Hematopoietic multipotent progenitor cell treated with erythropoietin and hydrocortisone succinate and interleukin-3 and kit ligand, for 6 days (in vitro differentiated cells): ENCODE measurements around the gene PRDM12.

ENCODE experiments used
- DNase-seq: peaks from one replicate; pipeline ENCODE4 v3.0.0-alpha.2; 2015

PRDM12 gene

DNA sequence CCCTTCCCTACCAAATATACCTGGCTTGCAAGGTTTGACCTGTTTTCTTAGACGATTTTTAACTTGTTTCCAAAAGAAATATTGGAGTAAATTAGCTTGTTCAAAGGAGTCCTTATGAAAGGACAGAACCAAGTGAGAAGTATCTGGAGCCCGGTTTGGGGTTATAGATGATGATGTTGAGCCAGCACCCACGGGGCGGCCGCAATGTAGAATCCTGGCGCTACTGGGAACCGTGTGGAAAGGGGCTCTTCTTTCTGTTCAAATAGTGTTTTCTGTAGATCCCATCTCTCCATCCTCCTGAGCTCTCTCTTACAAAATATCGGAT, 28.7 kb downstream of the PRDM12 start:
- no peak for DNase-seq

DNA sequence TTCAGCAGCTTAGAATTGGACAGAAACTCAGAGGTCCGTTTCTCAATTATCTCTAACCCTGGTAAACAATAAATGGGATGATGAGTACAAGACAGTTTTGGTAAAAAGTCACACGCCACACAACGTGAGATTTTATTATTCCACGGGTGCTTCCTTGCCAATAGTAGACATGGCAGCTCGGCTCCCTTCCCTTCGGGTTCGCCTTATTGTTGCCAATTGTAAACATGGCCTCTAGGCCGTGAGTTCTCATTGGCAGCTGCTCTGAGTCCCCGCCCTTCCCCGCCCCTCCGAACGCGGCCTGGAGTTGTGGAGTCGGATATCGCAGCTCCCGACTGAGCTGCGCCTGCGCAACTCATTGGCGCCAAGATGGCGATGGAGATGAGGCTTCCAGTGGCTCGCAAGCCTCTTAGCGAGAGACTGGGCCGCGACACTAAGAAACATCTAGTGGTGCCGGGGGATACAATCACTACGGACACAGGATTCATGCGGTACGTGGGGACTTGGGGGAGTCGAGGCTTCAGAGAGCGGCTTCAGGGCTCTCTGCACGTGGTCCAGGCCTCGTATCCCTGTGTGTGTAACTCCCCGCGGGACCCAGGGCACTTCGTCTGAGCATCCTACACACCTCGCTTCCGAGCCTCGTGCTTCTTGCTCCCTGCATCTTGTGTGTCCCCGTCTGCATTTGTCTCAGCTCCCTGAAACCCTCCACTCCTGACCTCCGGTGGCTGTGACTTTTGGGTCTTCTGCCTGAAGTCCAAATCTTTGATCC, 29.2 kb downstream of the PRDM12 start, which contains the start of gene EXOSC2:
TSS of gene EXOSC2 (plus strand) at position 355 of the 766 bp plus-strand sequence. CDS start at position 367, 12 bp downstream.
- peak; percentile 99 for DNase-seq

DNA sequence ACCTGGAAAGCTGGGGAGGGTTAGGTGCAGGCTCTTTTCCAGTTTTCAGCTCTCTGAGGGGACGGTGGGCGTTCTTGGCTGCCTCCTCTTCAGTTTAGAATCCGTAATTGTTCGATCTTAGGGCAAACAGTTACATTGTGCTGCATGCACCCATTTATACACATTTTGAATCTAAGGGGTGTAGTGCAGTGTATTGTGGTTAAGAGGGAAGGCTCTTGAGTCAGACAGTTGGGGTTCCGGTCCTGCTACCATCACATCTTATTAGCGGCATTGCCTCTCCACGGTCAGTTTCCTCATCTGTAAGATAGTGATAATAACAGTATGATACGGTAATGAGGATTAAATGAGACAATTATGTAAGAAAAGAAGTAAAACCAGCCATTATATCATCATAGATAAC, 29.8 kb downstream of the PRDM12 start:
- DNase-seq: peak; percentile 74

DNA sequence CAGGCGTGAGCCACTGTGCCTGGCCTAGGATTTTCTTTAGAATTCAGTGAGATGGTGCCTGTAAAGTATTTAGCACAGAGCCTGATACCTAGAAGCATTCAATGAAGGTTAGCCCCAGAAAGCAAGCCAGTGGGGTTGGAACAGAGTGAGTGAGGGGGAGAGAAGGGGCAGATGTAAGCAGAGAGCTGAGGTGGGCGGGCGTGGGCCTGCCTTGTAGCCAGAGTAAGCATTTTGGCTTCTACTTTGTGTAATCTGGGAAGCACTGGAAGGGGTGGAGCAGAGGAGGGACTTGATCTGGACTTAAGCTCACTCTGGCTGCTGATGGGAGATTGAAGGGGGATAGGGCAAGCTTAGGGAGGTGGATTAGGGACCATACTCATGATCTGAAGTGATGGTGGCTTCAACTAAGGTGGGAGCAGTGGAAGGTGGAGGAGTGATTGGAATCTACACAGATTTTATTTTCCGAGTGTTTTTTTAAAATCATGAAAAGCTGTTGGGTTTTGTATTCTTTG, 31.8 kb downstream of the PRDM12 start:
- no peak for DNase-seq

DNA sequence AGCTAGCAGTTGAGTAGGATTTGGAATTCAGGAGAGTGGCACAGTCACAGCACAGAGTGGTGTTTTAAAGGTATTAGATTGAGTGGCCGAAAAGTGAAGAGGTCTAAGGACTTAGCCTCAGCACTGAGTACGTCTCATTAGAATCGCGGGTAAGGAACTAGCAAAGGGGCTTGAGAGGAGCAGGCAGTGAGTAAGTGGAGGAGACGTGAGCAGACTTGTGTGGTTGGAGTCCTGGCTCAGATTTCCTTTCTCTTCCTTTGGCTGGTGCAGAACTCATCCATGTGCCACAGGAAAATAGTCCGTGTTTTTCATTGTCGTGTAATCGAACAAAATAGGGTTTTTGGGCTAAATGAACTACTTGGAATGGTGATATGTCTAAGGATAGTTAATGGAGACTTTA, 32.6 kb downstream of the PRDM12 start:
- no peak for DNase-seq

DNA sequence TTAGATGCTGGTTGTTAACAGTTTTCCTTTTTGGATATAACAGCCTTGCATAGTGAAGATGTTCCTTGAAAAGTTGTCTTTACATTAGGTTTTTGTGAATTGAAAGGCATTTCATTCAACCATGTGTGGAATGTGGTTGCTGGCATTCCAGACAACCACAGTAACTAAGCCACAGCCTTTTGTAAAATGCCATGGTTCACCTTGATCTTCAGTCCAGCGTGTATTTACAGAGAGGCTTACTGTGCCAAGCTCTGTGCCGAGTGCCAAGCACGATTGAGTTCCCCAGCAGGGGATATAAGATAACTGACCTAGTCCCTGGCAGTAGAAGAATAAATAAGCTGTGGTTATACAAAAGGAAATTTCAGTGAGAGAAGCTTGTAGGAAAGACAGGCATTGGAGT, 34.1 kb downstream of the PRDM12 start:
- DNase-seq: no peak

DNA sequence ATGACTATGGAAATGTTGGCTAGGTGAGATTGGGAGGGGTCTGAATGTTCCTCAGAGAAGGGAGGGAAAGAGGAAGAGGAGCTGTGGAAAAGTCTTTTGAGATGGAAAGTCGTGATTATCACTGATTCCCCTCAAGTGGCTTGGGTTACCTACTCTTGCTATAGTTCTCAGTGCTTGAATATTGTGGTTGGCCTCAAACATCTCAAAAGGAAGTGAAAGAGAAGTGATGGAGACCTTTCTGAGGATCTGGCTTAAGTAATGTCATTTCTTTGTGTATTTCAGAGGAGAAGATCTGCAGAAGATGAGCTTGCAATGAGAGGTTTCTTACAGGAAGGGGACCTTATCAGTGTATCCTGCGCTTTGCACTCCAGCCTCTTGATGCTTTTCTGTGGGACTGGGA, 34.7 kb downstream of the PRDM12 start:
- DNase-seq: no peak

DNA sequence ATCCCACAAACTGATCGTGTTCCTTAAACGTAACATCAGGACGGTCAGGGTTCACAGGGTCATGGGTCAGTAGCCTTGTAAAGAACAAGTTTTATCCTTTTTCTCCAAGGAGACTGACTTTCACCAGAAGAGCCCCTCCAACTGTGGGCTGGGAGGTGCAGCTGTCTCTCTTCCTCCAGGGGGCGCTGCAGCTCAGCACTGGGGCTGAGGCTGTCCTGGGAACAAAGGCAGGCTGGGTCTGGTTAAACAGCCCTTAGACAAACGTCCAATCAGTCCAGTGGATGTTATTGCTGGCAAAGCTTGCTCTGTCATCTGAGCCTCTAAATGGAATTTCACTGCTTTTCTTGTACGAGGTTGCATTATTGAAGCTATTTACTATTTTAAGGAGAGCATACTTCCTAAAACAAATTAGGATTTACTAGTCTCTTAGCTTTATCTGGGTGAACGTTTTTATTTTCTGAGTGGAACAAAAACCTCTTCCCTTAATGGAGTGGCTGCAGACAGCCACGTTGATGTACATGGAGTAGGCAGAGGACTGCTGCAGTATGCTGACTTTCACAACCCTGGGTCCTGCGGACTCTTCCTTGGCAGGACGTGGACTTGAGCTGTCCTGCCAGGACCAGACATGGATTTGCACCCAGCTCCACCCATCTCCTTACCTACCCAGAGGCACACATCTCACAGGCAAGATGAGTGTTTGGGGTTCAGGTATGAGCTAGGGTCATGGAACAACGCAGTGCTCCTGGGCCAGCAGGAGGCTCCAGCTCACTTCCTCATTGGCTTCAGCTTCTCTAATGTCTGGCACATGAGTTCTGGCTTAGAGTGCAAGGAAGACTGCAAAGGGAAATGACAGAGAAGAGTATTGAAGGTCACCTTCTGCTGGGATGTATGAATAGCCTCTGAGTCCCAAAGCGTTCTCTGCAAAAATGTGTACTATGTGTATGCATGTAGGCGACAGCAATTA, 36.9 kb downstream of the PRDM12 start:
- peak; percentile 87 for DNase-seq

DNA sequence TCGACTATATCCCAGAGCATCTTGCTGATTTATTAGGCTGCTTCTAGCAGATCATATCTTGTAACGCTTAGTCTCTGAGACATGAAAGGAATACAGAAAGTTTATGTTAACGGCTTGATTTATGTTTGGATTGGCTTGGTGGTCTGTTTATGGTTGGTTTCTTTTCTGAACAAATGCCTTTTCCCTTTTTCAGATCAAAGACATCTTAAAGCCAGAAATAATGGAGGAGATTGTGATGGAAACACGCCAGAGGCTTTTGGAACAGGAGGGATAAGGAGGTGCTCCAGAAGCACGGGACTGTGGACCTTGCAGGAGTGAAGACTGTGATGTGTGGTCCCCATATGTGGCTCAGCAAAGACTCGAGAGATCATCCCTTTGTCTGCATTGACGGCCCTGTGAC, 39.1 kb downstream of the PRDM12 start:
- DNase-seq: no peak

DNA sequence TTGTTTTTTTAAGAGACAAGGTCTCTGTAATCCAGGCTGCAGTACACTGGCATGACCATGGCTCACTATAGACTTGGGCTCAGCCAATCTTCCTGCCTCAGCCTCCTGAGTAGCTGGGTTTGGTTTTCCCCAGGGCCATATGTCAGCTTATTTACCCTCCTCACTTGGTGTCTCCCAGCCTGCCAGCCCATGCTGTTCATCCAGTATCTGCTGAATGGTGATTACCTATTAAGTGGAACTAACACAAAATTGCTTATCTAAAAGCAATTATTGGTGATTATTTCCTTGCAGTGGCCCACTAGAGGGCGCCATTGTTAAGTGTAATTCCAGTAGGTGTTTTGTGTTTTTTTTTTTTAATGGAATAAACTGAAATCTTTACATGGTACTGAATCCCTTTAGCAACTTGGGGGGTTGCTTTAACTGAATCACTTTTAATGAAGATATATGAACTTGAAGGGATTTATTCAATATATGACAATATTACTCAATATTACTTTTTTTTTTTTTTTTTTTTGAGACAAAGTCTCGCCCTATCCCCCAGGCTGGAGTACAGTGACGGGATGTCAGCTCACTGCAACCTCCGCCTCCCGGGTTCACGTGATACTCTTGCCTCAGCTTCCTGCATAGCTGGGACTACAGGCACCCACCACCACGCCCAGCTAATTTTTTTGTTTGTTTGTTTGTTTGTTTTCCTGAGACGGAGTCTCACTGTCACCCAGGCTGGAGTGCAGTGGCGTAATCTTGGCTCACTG, 43.0 kb downstream of the PRDM12 start:
- DNase-seq: peak; percentile 91

DNA sequence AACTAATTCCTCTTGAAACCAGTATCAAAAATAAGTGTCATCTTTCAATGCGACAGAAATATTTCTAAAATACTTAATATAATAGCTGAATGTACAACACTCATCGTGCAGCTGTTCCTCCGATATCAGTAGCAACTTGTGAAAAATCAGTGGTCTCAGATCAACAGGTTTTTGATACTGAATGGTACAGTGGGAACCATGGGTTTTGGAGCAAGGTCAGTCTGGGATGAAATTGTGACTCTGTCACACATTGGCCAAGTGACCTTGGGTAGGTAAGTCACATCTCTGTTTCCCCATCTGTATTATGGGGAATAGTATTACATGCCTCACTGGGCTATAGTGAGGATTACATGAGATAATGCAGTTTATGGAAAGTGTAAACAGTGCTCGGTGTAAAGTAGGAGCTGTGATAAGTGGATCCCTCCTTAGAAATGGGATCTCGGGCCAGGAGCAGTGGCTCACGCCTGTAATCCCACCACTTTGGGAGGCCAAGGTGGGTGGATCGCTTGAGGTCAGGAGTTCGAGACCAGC, 46.5 kb downstream of the PRDM12 start:
- no peak for DNase-seq

DNA sequence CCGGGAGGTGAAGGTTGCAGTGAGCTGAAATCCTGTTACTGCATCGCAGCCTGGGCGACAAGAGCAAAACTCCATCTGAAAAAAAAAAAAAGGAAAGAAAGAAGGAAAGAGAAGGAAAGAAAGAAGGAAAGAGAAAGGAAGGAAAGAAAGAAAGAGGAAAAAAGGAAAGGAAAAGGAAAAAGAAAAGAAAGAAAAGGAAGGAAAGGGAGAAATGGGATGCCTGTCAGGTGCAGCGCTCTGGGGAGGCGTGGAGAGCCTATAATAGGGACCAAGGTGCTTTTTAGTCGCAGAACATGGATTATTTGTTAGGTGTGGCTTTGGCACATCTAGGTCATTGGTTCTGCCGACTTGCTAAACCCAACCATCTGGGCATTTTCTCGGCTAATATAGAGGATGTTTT, 47.1 kb downstream of the PRDM12 start:
- no peak for DNase-seq

DNA sequence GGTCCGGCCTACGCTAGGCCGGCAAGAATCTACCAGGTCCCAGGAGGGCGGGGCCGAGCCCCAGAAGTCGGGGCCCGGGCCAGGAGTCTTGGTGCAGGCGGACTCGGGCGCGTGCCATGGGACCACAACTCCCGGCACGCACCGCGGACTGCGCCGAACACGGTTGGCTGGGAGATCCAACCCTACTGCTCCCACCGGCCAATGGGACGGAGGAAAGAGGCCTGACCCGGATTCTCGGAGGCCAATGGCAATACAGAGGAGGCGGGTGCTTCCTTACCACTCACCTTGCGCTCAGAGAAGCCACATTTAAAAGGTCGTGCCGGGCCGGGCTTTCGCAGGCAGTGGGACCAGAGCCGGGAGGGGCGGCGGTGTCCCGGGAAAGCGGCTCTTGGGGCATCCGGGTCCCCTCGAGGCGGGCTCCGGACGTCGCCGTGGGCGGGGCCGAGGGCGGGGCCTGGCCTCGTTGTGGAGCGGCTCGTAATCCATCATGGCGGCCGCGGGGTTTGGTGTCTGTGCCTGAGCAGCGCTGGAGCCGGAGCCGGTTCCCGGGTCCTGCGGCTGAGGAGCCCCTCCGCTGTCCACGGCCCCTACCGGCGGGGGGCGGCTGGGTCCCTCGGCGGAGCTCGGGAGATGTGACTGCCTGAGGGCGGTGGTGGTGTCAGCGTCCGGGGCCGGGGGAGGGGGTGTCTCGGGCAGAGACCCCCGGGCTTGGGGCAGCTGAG, 48.3 kb downstream of the PRDM12 start:
- peak; percentile 99 for DNase-seq

DNA sequence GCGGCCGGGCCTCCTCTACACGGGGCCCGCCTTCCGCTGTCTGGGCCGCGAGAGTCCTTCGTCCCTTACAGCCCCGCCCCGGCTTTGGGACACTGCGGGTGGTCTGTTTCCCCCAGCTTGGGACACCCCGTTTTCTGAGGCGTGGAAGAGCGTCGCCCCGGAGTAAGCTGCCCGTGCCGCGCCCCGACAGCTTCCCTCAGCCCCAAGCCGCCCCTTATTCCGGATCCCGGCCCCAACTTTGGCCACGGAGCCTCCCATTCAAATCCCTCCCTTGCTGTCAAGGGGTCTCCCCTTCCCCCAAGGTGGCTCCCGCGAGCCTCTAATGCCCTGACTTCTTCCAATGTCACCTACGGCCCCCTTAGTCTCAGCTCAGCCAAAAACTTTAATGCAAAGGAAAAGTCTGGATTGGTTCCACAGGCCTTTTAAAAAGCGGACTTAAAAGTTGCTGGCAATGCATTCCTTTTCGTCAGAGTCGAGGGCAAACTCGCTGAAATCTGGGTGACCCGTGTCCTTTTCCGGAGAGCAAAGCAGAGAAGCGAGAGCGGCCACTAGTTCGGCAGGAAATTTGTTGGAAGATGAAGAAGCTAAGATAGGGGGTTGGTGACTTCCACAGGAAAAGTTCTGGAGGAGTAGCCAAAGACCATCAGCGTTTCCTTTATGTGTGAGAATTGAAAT, 49.0 kb downstream of the PRDM12 start:
- peak; percentile 45 for DNase-seq

DNA sequence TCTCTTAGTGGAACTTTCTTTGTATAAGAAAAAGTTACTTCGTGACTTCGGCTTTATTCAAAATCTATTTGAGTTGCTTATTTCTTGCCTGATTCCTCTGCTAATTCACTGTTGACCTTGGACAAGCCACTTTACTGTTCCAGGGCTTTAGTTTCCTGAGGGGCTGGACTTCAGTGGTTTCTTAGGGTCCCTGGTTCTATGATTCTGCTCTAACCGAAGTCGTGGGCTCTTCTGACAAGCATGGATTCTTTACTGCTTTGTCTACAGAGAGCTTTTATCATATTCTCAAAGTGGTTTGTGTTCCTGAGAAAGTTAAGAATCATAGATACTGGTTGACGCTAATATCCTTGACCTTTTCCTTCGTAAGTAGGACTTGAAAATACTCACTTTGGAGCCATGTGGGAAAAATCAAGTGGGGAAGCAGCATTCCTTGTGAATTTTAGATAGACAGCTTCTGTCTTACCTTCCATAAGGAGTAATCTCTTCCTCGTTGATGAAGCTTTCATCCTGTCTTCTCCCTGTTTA, 50.3 kb downstream of the PRDM12 start:
- no peak for DNase-seq

DNA sequence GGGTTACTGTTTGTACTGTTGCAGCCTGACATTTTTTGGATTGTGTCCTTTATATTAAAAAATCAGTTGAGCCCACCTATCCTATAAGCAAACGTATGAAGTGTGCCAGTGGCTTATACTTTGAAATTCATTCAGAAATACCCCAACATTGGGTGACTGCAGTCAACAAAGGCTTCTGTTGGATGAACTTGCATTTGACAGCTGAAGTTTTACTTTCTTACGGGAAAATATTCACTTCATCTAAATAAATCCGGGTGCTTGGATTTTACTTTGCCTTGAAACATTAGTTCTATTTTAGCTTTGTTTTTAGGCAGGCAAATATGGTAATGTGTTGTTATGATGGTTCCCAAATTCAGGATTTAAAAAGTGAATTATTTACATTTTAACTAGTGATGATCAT, 50.9 kb downstream of the PRDM12 start:
- no peak for DNase-seq

DNA sequence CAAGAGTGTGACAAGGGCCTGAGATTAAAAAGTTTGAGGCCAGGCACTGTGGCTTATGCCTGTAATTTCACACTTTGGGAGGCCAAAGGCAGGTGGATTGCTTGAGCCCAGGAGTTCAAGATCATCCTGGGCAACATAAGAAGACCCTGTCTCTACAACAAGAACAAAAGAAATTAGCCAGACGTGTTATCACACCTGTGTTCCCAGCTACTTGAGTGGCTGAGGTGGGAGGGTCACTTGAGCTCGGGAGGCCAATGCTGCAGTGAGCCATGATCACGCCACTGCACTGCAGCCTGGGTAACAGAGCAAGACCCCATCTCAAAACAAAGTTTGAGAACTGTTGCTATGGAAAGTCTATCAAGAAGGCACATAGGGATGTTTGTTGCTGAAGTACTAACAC, 54.2 kb downstream of the PRDM12 start:
- no peak for DNase-seq

DNA sequence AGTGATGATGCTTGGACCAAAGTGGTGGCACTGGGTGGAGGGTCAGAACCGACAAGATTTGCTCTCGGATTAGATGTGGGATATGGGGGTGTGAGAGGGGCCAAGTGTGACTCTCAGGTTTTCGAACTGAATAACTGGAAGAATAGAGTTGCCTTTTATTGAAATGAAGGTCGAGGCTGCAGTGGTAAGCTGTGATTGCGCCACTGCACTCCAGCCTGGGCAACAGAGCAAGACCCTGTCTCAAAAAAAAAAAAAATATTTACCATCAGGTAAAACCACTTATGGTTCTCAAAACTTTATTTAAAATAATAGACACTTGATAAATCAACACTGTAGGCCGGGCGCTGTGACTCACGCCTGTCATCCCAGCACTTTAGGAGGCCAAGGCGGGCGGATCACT, 56.4 kb downstream of the PRDM12 start:
- DNase-seq: no peak

DNA sequence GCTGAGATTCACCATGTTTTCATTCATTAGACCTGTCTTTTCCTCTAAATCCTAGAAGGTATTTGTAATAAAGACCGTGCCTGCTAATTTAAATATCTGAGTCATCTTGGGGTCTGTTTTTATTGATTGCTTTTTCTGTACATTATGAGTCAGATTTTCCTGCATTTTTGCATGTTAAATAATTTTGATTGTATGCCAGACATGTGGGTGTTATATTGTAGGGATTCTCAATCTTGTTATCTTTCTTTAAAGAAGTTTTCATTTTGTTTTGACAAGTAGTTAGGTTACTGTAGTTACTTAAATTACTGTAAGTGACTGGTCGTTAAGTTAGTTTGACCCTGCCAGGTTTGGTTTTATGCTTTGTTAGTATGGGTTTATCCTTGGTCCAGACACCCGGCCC, 64.3 kb downstream of the PRDM12 start:
- peak; percentile 23 for DNase-seq

DNA sequence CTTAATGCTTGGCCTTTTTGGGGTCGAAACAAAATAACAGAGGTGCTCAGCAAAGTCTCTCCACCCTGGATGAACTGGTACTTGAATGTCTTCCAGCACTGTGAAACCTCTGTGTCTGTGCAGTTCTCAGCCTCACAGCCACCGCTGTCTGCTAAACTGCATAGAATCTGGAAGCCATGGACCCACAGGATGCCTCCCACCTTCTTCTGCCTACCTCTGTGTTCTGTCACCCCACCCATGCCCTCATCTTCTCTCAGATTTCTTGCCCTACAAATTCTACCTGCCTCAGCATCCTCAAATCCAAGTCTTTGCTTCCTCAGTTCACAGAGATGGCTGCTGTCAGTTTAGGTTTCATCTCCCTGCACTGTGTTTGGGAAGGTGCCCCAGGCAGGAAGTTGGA, 64.8 kb downstream of the PRDM12 start:
- DNase-seq: no peak

DNA sequence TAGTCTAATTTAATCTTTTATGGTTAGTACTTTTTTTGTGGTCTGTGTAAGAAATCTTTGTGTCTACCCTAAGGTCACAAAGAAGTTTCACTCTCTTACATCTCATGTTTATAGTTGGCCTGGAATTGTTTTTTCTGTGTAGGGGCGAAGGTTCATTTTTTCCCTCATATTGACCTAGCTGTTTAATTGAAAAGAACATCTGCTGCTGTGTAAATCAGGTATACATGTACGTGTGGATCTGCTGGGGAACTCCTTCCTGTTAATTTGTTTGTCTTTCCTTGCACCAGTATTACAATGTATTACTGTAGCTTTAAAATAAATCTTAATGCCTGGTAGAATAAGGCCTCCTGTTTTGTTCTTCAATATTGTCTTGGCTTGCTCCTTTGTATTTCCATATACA, 67.0 kb downstream of the PRDM12 start:
- no peak for DNase-seq
